Measurements from ENCODE around the gene LAD1.

LAD1 gene

GRCh38 chr1:201391225-201391624 is 7.9 kb downstream of the LAD1 start:
- DNase-seq: no peak

GRCh38 chr1:201389051-201389450 is 10.1 kb downstream of the LAD1 start:
- no peak for DNase-seq

- DNase-seq: no peak
Observed at GRCh38 chr1:201386208-201386607, 12.9 kb downstream of the LAD1 start.

- DNase-seq: no peak
Observed at GRCh38 chr1:201385299-201385891, 13.7 kb downstream of the LAD1 start.

- DNase-seq: no peak
Observed at GRCh38 chr1:201384406-201384782, 14.7 kb downstream of the LAD1 start.

- DNase-seq: no peak
Observed at GRCh38 chr1:201383647-201384405, 15.3 kb downstream of the LAD1 start.

- no peak for DNase-seq
Observed at GRCh38 chr1:201381130-201381529, 18.0 kb downstream of the LAD1 start.

GRCh38 chr1:201379733-201380242 is 19.3 kb downstream of the LAD1 start:
- no peak for DNase-seq

- no peak for DNase-seq
Observed at GRCh38 chr1:201378804-201379203, 20.3 kb downstream of the LAD1 start.

- DNase-seq: no peak
Observed at GRCh38 chr1:201377611-201378092, 21.5 kb downstream of the LAD1 start, which contains the start of gene TNNT2. TSS of gene TNNT2 (minus strand) at chr1:201377680. CDS start at chr1:201373254, 4,426 bp downstream.

GRCh38 chr1:201376464-201377374 is 22.4 kb downstream of the LAD1 start:
- no peak for DNase-seq

GRCh38 chr1:201376107-201376463 is 23.0 kb downstream of the LAD1 start:
- DNase-seq: no peak

GRCh38 chr1:201375169-201375568 is 24.0 kb downstream of the LAD1 start:
- no peak for DNase-seq

GRCh38 chr1:201374364-201374763 is 24.8 kb downstream of the LAD1 start:
- no peak for DNase-seq

GRCh38 chr1:201371792-201372191 is 27.3 kb downstream of the LAD1 start:
- no peak for DNase-seq

GRCh38 chr1:201371276-201371675 is 27.8 kb downstream of the LAD1 start:
- DNase-seq: no peak

- DNase-seq: no peak
Observed at GRCh38 chr1:201370500-201370899, 28.6 kb downstream of the LAD1 start.

GRCh38 chr1:201369209-201369608 is 29.9 kb downstream of the LAD1 start:
- DNase-seq: no peak

GRCh38 chr1:201366696-201367095 is 32.4 kb downstream of the LAD1 start:
- no peak for DNase-seq

GRCh38 chr1:201365251-201365650 is 33.9 kb downstream of the LAD1 start:
- no peak for DNase-seq

GRCh38 chr1:201364808-201365105 is 34.4 kb downstream of the LAD1 start:
- DNase-seq: no peak

GRCh38 chr1:201363467-201363866 is 35.7 kb downstream of the LAD1 start:
- DNase-seq: no peak

GRCh38 chr1:201362906-201363305 is 36.2 kb downstream of the LAD1 start:
- DNase-seq: no peak

Measured in CD4-positive, alpha-beta T cell treated with Interleukin-4 for 4 hours (primary cell).